GM18909 (cell line): ENCODE data around the gene CPSF6.
"Not testable (repeated sequence)": the region's sequence is repeated elsewhere in the genome, so short reads cannot be mapped to it uniquely, and the experiment has no call there.

Experiments
- ATAC-seq: cut with Tn5 transposase; IDR thresholded peaks from one replicate; pipeline ENCODE4 v1.9.1; 2021; ENCODE audit warnings: mild to moderate bottlenecking; ENCODE audit not compliant: unreplicated experiment, poor library complexity

Gene CPSF6

GRCh38 chr12:69239352-69239921 is at the start of gene CPSF6:
CPSF6 (plus strand) TSS chr12:69239569; CDS start chr12:69239647, 78 bp downstream.
- ATAC-seq: peak; percentile 93

GRCh38 chr12:69196302-69197288 is 42.8 kb upstream of the CPSF6 start:
- no peak for ATAC-seq

GRCh38 chr12:69199976-69200375 is 39.4 kb upstream of the CPSF6 start:
- ATAC-seq: not testable (repeated sequence)

GRCh38 chr12:69204191-69204590 is 35.2 kb upstream of the CPSF6 start:
- ATAC-seq: no peak

- ATAC-seq: no peak
Observed at GRCh38 chr12:69210661-69211060, 28.7 kb upstream of the CPSF6 start.

GRCh38 chr12:69211160-69211559 is 28.2 kb upstream of the CPSF6 start:
- ATAC-seq: no peak

- ATAC-seq: no peak
Observed at GRCh38 chr12:69214169-69214568, 25.2 kb upstream of the CPSF6 start.

GRCh38 chr12:69225251-69225910 is 14.0 kb upstream of the CPSF6 start:
- no peak for ATAC-seq

- ATAC-seq: no peak
Observed at GRCh38 chr12:69231479-69231878, 7.9 kb upstream of the CPSF6 start.

GRCh38 chr12:69238589-69239351 is 599 bp upstream of the CPSF6 start:
- no peak for ATAC-seq

GRCh38 chr12:69239922-69240630 is 707 bp downstream of the CPSF6 start:
- peak; percentile 36 for ATAC-seq

GRCh38 chr12:69240631-69240995 is 1.2 kb downstream of the CPSF6 start:
- no peak for ATAC-seq

- ATAC-seq: no peak
Observed at GRCh38 chr12:69241438-69242092, 2.2 kb downstream of the CPSF6 start.

GRCh38 chr12:69243099-69244084 is 4.0 kb downstream of the CPSF6 start:
- peak; percentile 47 for ATAC-seq

- no peak for ATAC-seq
Observed at GRCh38 chr12:69247268-69248018, 8.1 kb downstream of the CPSF6 start.

GRCh38 chr12:69252033-69252432 is 12.7 kb downstream of the CPSF6 start:
- no peak for ATAC-seq

- ATAC-seq: peak; percentile 79
Observed at GRCh38 chr12:69254046-69254445, 14.7 kb downstream of the CPSF6 start.
